Left renal pelvis (tissue), 4 donors: ENCODE results near the gene NEK5. TPM values are rescaled to one million over a fixed set of nuclear protein-coding genes. Genes with fewer than 3 reads are reported as not detected.

Experiments
- DNase-seq, 4 donors: peaks; one replicate each; pipeline ENCODE4 v3.0.0-alpha.2; 2013; ENCODE audit warnings: low read depth in 4 of 4, low spot score in 3 of 4
- polyA plus RNA-seq, 4 donors: library from polyadenylated mRNA; unstranded; fragments of 120-200 nt; gene quantifications; one replicate each; pipeline ENCODE4 v1.2.1, GENCODE V29; 2013; ENCODE audit not compliant: insufficient read length in 4 of 4

The NEK5 gene
- polyA plus RNA-seq, 4 donors: 1.3 to 5.7 (median 3.4) TPM

DNA sequence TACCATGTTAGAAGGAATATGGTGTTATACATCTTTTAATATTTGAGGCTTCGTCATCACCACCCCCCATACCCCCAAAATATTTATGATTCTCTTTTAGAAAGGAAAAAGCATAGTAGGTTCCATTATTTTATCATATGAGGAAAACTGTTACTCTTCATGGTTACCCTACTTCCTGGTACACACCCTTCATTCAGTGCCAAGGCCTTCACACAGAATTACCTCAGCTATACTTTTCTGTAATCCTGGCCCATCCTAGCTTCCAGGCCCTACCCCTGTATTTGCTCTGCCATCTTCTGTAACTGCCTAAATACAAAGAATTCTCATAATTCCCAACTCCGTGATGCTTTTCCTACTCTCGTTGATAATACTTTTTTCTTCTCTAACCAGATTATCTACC is 108.7 kb downstream of the NEK5 start:
- no peak for DNase-seq

GRCh38 chr13:52016296-52016695 is 112.6 kb downstream of the NEK5 start:
- DNase-seq: no peak

DNA sequence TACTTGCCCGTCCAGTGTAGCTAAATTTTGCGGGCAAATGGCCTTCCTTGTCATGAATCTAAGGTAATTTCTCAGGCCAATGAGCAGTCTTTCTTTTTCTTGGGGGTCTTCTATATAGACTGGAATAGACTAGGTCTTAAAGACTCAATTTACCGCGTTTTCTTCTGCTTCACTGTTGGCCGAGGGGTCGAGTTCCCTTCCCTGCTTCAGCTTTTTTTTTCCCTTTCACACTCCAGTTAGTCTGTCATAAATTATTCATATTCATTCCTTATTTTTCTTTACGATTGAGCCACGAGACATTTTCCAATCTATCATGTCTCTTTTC is 116.4 kb downstream of the NEK5 start:
- no peak for DNase-seq

DNA sequence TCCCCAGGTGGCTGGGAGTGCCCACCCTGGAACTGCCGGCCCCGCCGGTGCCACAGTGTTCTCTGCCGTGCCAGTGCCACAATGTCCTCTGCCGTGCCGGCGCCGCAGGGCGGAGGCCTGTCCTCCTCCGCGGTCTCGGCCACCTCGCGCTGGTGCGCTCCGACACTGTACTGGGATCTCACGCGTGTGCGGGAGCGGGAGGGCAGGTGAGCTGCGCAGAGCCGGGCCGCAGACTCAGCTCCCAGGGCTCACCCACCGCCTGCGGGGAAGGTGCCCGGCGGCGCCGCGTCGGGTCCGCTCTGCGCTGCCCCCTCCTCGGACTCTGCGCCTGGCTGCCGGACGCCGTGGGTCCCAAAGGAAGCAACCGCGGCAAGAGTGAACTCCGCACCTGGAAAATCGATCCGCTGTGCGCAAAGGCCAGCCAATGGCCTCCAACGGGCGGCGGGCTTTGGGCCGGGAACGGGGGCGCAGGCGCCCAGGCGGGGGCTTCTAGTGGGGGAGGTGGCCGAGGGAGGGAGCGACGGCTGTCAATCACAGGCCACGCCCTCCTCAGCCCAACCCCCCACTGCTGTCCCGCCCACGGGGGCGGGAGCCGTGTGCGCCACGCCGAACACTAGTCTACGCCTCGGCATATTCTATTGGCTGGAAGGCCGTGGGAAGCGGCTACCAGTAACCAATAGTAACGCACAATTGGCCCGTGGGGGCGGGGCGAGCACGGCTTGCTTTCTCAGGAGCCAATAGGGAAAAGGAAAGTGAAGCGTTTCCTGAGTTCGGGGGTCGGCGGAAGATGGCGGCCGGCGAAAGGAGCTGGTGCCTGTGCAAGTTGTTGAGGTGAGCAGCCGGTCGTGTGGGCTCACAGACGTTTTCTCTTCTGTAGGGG is 117.0 kb downstream of the NEK5 start, which contains the start of gene ALG11:
Gene ALG11, plus strand, starts transcription at position 767 of the 880 bp plus-strand sequence. Its CDS starts 21 bp downstream, at position 788.
- DNase-seq: peak; percentile 95 to 97 (median 97)

DNA sequence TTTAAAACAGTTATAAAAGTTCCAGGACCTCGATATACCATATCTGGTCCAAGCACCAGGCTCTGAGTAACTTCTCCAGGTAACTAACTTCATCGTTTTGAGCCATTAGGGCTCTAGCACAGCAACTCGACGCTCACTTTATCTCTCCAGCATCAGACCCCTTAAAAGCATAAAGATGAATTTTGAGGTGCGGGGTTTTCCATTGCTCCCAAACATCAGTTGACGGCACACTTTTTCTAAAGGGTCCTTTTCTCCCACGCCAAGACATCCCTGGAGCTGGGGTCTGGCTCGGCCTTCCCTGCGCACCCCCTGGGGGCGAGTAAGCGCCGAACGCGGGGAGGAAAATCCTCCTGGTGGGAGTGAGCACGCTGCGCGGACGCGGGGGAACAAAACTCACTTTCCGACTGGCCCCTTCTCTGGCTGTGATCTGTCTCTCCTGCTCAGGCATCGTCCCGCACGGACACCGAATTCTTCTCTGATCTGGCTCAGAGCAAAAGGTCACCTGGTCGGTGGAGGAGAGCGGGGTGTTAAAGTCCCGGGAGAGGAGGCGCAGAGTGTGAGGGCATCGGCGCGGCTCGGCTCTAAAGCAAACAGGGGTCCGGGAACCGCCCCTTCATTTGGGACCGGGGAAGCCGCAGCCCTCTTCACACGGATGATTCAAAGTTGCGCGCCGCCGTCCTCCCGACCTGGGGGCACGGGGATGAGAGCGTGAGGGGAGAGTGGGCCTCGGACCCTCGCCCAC is 117.8 kb downstream of the NEK5 start, which contains the start of gene ATP7B:
Gene ATP7B, minus strand, starts transcription at position 561 of the 742 bp plus-strand sequence. Its CDS starts 113 bp downstream, at position 448.
- no peak for DNase-seq

GRCh38 chr13:52009946-52010345 is 118.9 kb downstream of the NEK5 start:
- no peak for DNase-seq

- no peak for DNase-seq
Observed at GRCh38 chr13:52006523-52007245, 122.2 kb downstream of the NEK5 start.

GRCh38 chr13:52005841-52006522 is 122.9 kb downstream of the NEK5 start:
- DNase-seq: no peak

- DNase-seq: no peak
Observed at GRCh38 chr13:52004511-52005170, 124.2 kb downstream of the NEK5 start.

DNA sequence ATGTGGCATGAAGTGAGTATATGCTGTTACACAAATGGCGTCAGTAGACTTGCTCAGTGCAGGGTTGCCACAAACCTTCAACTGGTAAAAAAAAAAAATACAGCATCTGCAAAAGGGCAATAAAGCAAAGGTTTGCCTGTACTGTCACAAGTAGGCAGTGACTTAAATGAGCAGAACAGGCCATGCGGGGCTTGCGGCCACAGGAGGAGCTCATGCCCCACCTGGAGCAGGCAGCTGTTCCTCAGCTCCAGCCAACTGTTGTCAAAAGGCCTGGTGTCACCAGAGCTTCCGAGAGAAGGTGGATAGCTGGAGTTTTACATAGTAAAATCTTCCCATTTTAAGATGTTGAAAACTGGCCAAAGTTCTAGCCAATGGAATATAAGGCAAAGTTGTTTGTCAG is 125.3 kb downstream of the NEK5 start:
- DNase-seq: no peak

DNA sequence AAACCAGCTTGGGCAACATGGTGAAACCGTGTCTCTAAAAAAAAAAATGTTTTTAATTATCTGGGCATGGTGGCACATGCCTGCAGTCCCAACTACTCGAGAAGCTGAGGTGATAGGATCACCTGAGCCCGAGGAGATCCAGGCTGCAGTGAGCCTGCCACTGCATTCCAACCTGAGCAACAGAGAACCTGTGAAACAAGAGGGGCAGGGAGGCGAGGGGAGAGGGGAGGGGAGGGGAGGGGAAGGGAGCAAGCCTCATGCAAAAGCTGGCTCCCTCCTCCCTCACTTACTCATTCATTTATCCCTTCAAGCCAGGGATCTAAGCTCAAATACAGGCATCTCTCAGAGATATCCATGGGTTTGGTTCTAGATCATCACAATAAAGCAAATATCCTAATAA is 126.5 kb downstream of the NEK5 start:
- no peak for DNase-seq

DNA sequence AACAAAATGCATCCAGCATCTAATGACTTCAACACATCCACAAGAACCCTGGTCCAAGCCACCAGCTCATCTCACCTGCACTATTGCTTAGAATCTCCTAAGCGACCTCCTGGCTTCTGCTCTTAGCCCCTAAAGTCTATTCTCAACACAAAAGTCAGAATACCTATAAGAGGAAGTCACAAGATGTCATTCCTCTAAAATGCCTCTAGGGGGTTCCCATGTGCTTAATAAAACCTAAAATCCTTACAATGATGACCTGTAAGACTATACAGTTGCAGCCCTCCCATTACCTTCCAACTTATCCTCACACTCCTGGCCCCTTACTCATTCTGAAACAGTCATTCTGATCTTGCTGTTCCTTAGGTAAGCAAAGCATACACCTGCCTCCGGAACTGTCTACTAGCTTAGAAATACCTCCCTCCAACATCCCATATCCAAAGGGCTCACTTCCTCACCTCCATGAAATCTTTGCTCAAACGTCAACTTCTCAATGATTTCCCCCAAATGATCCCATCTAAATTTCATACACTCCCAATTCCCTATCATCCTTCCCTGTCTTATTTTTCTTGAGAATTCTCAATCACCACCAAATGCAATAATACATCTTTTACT is 127.6 kb downstream of the NEK5 start:
- DNase-seq: no peak

- DNase-seq: no peak
Observed at GRCh38 chr13:51999921-52000320, 129.0 kb downstream of the NEK5 start.

GRCh38 chr13:51999510-51999911 is 129.4 kb downstream of the NEK5 start:
- DNase-seq: no peak

- no peak for DNase-seq
Observed at GRCh38 chr13:51998723-51999509, 130.0 kb downstream of the NEK5 start.

- no peak for DNase-seq
Observed at GRCh38 chr13:51997641-51998330, 131.1 kb downstream of the NEK5 start.

DNA sequence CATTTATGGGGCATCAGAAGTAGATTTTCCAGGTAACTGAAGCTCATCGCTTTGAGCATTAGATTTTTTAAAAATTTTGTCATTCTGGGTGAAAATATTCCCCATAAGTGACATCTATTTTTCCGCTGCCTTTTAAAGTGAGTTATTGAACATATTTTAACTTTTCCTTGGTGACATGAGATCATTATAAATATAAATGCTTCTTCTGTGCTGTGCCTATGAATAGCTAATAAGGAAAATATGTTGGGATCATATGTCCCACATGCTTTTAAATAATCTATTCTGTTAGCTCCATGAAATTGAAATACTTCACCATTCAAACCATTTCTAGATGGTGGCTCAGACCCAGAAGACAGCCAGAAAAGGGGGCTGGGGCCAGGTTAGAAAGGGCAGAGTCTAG is 131.7 kb downstream of the NEK5 start:
- DNase-seq: no peak

DNA sequence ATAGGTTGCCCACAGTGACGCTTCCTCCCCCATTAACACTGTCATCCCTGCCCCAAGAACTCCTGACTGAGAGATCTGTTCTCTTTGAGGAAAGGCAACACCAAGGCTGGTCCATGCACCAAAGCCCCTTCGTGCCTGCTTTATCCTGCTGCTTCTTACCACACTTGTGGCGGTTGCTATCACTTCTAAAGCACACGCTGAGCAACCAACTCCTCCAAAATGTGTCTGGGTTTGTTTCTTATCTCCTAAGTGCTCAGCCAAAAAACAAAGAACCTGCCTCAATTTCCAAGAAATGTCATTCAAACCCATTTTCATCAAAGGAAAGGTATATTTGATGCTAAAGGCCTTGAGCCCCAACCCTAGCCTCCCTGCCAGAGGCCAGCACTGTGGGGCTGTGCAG is 132.2 kb downstream of the NEK5 start:
- no peak for DNase-seq
